Fibroblast of gingiva (primary cell): ENCODE results near the gene SLC27A6.
"Not testable (repeated sequence)": the region's sequence is repeated elsewhere in the genome, so short reads cannot be mapped to it uniquely, and the experiment has no call there.

ENCODE experiments used
- DNase-seq: peaks from one replicate; pipeline ENCODE4 v3.0.0-alpha.2; 2011; ENCODE audit warnings: low read depth

The SLC27A6 gene

GRCh38 chr5:129002527-129002842 lies 37.2 kb downstream of the SLC27A6 start:
- DNase-seq: no peak

DNA sequence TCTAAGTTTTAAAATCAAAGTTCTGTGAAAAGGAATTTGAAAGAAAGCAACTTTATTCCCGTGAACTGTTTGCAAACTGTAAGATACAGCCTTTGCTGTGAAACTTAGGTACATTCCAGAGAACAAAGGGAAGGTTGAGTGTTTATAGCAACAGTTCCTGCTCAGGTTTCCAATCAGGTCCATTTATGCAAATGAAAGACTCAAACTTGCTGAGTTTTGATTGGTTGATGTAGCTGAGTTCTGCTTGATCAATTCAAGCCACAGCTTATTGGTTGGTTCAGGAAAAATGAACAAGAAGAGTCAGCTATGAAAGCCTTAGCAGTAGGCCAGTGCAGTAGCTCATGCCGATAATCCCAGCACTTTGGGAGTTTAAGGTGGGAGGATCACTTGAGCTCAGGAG lies 37.9 kb downstream of the SLC27A6 start:
- DNase-seq: no peak

DNA sequence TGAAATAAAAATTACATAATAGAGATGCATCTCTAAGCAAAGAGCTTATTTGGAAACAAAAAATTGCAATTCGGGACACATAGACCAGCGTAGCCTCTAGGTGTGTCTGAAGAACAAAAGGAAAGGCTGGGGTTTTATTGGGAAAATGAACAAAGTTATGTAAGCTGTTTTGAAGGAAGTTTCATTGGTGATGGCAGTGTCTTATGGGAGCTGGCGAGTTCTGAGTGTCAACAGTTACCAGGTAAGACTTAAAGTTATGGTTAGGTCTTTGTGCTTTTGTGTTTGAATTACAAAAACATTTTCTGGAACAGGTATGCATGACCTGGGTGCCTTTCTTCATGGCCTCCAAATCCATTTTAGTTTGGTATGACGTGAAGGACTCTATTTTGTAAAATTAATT lies 48.9 kb downstream of the SLC27A6 start:
- no peak for DNase-seq

DNA sequence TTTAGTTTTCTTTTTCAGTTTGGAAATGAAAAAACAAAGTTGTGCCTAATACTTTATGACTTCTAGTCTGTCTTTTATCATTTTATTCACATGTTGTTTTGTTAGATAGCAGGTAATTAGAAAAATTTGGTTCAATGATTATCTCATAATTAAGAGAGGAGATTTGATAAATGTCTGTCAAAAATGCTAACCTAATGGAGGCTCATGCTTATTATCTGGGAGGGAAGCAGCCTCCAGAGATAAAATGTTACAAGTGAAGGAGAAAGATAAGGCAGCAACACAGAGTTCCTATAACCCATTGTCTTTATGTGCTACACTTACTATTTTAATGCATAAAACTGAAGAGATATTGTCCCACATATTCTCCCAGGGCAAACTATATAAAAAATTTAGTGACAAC lies 53.5 kb downstream of the SLC27A6 start:
- no peak for DNase-seq

GRCh38 chr5:129019401-129019908 lies 54.2 kb downstream of the SLC27A6 start:
- DNase-seq: peak; percentile 54

GRCh38 chr5:129020683-129021082 lies 55.4 kb downstream of the SLC27A6 start:
- DNase-seq: no peak

GRCh38 chr5:129021744-129022143 lies 56.5 kb downstream of the SLC27A6 start:
- no peak for DNase-seq

- no peak for DNase-seq
These were observed 57.3 kb downstream of the SLC27A6 start for GRCh38 chr5:129022599-129022998.

DNA sequence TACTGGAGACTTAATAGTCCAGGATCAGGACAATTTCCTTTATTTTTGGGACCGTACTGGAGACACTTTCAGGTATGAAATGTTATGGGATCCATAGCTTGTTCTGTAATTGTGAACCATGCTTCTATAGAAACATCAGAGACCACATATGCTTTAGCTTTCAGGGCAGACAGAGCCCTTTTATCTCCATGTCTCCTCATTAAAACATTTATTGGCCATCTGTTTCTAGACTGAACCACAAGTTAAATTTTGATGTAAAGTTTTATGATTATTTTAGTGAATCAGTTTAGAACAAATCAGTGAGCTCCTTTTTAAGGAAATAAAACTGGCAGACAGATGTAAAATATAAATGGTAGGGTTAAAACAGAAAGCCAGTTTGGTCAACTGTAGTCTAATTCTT lies 62.0 kb downstream of the SLC27A6 start:
- DNase-seq: no peak

DNA sequence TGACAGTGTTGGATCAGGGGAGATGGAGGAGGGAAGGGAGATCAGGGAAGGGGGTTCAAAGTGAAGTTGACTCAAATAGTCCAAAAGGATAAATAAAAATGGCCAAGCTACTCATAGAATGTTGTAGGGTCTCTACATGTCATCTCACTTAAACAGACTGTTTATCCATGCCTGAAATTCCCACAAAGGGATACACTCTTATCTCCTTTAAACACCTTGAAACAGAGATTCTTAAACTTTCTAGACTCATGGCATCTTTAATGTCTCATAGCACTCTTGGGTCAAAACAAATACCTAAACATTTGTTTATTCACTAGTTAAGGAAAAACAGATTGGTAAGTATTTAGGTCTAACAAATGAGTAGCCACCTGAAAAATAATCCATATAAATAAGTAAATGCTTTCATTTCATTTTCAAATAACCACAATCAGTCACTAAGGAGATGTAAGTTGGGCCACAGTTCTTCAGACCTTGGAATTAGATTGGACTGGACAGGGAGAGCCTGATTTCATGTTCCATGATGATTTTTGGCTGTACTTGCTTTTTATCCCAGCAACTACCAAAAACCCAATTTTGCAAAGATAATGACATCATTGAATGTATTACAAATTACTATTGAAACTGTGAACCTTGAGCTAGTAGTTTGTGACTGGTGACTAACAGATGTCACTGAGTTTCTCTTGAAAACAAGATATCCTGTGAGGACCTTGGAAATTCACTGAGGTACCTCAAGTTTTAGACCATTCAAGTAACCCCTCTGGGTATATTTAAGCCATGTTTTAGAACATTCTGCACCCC lies 66.8 kb downstream of the SLC27A6 start:
- no peak for DNase-seq

GRCh38 chr5:129036257-129036656 lies 71.0 kb downstream of the SLC27A6 start:
- not testable (repeated sequence) for DNase-seq

GRCh38 chr5:129041196-129041881 lies 76.1 kb downstream of the SLC27A6 start:
- no peak for DNase-seq

DNA sequence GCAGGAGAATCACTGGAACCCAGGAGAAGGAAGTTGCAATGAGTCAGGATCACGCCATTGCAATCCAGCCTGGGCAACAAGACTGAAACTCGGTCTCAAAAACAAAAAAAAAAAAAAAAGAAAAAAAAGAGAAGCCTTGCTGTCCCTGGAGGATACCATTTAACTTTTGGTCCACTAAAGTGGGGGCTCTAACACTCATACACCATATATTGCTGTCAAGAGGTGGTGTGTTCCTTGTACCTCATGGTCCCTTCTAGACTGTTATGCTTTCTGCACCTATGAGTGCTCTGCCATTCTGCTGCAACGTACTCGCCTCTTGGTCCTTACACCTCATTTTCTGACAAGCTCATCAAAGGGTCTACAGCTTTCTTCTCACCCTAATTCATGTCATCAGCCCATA lies 77.0 kb downstream of the SLC27A6 start:
- no peak for DNase-seq

GRCh38 chr5:129043894-129044293 lies 78.6 kb downstream of the SLC27A6 start:
- no peak for DNase-seq

DNA sequence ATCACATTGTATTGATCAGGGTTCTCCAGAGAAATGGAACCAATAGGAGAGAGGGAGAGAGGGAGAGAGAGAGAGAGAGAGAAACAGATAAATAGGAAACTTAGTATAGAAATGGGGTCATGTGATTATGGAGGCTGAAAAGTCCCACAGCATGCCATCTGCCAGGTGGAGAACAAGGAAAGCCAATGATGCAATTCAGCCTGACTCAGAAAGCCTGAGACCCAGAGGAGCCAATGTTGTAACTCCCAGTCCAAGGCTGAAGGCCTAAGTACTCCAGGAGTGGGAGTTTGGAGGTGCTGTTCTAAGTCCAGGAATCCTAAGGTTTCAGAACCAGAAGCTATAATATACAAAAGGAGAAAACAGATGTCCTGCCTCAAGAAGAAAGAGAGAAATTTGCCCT lies 80.9 kb downstream of the SLC27A6 start:
- DNase-seq: no peak

GRCh38 chr5:129048509-129048908 lies 83.2 kb downstream of the SLC27A6 start:
- DNase-seq: no peak

DNA sequence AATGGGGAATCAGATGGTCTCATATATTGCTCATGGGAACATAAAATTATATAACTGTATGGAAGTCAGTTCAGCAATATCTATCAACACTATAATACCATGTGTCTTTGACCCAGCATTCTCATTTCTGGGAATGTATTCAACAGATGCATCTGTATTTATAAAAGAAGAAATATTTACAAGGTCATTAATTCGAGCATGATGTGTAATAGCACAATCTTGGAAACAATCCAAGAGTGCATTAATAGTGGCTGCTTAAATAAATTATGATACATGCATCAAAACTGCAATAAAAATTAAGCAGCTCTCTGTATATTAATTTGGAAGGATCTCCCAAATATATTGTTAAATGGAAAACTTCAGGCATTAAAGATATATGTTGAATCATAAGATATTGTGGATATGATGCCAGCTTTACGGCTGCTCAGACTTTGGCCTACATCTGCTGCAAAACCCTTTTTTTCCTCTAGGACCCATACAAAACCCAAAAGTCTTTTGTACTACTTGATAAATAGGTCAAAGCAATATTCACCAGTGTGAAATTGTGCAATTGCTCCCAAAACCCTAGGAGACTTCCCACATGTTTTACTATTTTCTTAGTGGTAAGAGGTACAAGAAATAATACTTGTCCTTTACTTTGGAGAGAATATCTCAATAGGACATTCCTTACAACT lies 84.0 kb downstream of the SLC27A6 start:
- no peak for DNase-seq

DNA sequence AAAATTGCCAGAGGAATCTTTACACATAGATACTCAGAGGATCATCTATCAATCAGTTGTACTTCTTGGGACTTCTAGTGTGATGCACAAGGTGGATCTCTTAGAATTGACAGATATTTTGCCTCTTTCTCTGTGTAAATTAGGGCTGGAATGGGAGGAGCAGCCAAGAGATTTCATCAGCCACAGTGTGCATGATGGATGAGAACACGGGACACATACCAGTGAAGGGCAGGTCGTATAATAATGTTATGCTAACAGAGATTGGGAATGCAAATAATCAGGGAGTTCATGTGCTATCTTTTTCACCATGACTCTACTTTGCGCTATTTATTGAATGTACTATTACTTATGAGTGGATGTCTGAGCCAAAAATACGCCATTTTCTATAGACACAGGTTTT lies 86.0 kb downstream of the SLC27A6 start:
- no peak for DNase-seq

- DNase-seq: no peak
These were observed 88.2 kb downstream of the SLC27A6 start for GRCh38 chr5:129053438-129053837.

- DNase-seq: no peak
These were observed 92.0 kb downstream of the SLC27A6 start for GRCh38 chr5:129057329-129057728.

DNA sequence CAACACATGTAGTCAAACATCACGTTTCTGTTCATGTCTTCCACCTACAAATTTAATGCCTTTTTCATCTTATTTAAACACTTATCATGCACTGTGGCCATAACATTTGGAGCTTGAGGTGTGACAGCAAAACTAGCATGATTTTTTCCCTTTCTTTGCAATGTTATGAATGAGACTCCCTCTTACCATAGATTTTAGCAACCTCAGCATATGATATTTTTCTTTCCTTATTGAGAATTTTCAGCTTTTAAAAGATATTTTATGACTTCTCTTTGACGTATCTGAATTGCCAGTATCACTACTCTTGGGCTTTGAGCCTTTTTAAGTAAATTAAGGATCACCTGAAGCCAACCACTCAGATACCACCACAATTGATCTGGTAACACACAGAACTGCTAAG lies 96.6 kb downstream of the SLC27A6 start:
- no peak for DNase-seq

DNA sequence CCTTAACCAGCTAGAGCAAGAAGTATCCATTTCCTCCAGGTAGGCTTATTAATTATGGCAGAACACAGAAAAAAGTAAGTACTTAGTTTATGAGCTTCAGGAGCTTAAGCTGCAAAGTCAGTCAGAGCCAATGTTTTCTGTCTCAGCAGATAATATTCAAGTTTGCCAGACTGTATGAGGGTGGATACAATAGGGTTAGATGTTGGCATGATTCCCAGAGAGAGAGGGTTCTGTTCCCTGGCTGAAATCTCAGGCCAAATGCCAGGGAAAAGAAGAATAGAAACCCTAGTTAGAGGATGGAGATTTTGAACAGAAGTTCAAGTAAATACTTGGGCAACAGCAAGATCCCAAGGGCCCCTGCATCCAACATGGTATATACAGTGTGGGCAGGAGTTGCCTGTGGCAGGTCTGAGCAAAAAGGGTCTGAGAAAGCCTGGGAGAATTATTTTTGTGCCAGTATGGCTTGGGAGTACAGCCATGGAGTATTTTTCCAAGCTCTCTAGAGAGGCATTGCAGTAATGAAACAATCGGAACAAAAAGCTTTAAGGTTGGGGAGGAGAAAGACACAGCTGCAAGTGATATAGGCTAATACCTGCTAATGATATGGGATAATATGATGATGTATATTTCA lies 98.3 kb downstream of the SLC27A6 start:
- peak; percentile 49 for DNase-seq

DNA sequence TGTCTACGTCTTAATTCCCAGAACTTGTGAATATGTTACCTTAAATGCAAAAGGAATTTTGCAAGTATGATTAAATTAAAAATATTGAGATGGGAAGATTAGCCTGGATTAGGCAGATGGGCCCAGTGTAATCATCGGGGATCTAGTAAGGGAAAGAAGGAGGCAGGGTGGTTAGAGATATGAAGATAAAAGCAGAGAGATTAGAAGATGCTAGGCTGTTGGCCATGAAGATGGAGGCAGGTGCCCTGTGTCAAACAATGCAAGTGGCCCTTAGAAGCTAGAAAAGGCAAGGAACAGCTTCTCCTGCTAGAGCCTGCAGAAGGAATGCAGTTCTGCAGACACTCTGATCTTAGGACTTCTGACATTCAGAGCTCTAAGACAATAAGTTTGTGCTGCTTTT lies 100.4 kb downstream of the SLC27A6 start:
- DNase-seq: no peak
